Astrocyte (in vitro differentiated cells and primary cell): Measurements from ENCODE around the gene MMP27. TPM values are rescaled to one million over a fixed set of nuclear protein-coding genes. Genes with fewer than 3 reads are reported as not detected.
A peak's percentile ranks its signal among the peaks of the same experiment; 100 is the strongest.
"Not testable (repeated sequence)": the region's sequence is repeated elsewhere in the genome, so short reads cannot be mapped to it uniquely, and the experiment has no call there.

Experiments
- DNase-seq: peaks from one replicate; pipeline ENCODE4 v3.0.0-alpha.2; 2010; ENCODE audit warnings: low read depth
- FAIRE-seq: peaks from 2 replicates; lab custom pipeline; 2011; peaks lifted over from hg19 to GRCh38; lab: Jason Lieb, UNC
- H2AFZ ChIP-seq: 2 replicates; pipeline ENCODE4 v1.6.0; 2012; ENCODE audit warnings: low read depth, low read length, inconsistent platforms
- H3K27ac ChIP-seq: 2 replicates; pipeline ENCODE4 v1.5.1; 2011; ENCODE audit warnings: low read depth, low read length, inconsistent platforms
- H3K27me3 ChIP-seq: 2 replicates; pipeline ENCODE4 v1.6.0; 2011; ENCODE audit warnings: low read length, inconsistent platforms; ENCODE audit not compliant: insufficient read depth
- H3K36me3 ChIP-seq: 2 replicates; pipeline ENCODE4 v1.5.1; 2011; ENCODE audit warnings: low read length, inconsistent platforms; ENCODE audit not compliant: insufficient read depth
- H3K4me1 ChIP-seq: 2 replicates; pipeline ENCODE4 v1.5.1; 2011; ENCODE audit warnings: low read length, inconsistent platforms; ENCODE audit not compliant: insufficient read depth
- H3K4me2 ChIP-seq: 2 replicates; pipeline ENCODE4 v1.6.0; 2012; ENCODE audit warnings: low read length, inconsistent platforms
- H3K4me3 ChIP-seq: 2 replicates; pipeline ENCODE4 v1.5.1; 2011; ENCODE audit warnings: low read depth, mild to moderate bottlenecking, low read length, inconsistent platforms; ENCODE audit not compliant: insufficient read depth
- H3K79me2 ChIP-seq: 2 replicates; pipeline ENCODE4 v1.6.0; 2012; ENCODE audit warnings: mild to moderate bottlenecking, low read length, inconsistent platforms; ENCODE audit not compliant: insufficient read depth
- H3K9ac ChIP-seq: 2 replicates; pipeline ENCODE4 v1.6.0; 2012; ENCODE audit warnings: mild to moderate bottlenecking, low read length, inconsistent platforms
- H3K9me3 ChIP-seq: 2 replicates; pipeline ENCODE4 v1.5.1; 2012; ENCODE audit warnings: low read depth, mild to moderate bottlenecking, low read length, inconsistent platforms; ENCODE audit not compliant: insufficient read depth
- H4K20me1 ChIP-seq: 2 replicates; pipeline ENCODE4 v1.6.0; 2012; ENCODE audit warnings: low read length, inconsistent platforms; ENCODE audit not compliant: insufficient read depth
- H3K27ac Mint-ChIP-seq: one replicate; pipeline ENCODE4 v1.8.0; 2021; ENCODE audit warnings: mild to moderate bottlenecking, mixed read lengths; ENCODE audit not compliant: unreplicated experiment
- H3K27me3 Mint-ChIP-seq: one replicate; pipeline ENCODE4 v1.8.0; 2021; ENCODE audit warnings: low read depth, mixed read lengths; ENCODE audit not compliant: unreplicated experiment
- H3K36me3 Mint-ChIP-seq: one replicate; pipeline ENCODE4 v1.8.0; 2021; ENCODE audit warnings: low read depth, mixed read lengths; ENCODE audit not compliant: unreplicated experiment
- H3K4me1 Mint-ChIP-seq: one replicate; pipeline ENCODE4 v1.8.0; 2021; ENCODE audit warnings: low read depth, mixed read lengths; ENCODE audit not compliant: unreplicated experiment
- H3K4me3 Mint-ChIP-seq: one replicate; pipeline ENCODE4 v1.8.0; 2021; ENCODE audit warnings: mild to moderate bottlenecking, moderate library complexity, mixed read lengths; ENCODE audit not compliant: unreplicated experiment
- H3K9me3 Mint-ChIP-seq: one replicate; pipeline ENCODE4 v1.8.0; 2021; ENCODE audit warnings: mild to moderate bottlenecking, mixed read lengths; ENCODE audit not compliant: unreplicated experiment
- EZH2 ChIP-seq: IDR thresholded peaks from 2 replicates; pipeline ENCODE4 v1.6.1; 2012; ENCODE audit warnings: mild to moderate bottlenecking, low read length, inconsistent platforms; ENCODE audit not compliant: insufficient read depth
- total RNA-seq: library from RNA; stranded (reverse); gene quantifications from 2 replicates; pipeline ENCODE4 v1.2.1, GENCODE V29; 2021
- TF ChIP-seq, protein P1 (sequence below): IDR thresholded peaks from 2 replicates; pipeline ENCODE4 v1.5.1; 2011; ENCODE audit warnings: low read depth, mild to moderate bottlenecking, inconsistent platforms, low read length, moderate library complexity; ENCODE audit not compliant: insufficient read depth

MMP27 gene
- total RNA-seq, 1 donor from 2014 or later: not detected

DNA sequence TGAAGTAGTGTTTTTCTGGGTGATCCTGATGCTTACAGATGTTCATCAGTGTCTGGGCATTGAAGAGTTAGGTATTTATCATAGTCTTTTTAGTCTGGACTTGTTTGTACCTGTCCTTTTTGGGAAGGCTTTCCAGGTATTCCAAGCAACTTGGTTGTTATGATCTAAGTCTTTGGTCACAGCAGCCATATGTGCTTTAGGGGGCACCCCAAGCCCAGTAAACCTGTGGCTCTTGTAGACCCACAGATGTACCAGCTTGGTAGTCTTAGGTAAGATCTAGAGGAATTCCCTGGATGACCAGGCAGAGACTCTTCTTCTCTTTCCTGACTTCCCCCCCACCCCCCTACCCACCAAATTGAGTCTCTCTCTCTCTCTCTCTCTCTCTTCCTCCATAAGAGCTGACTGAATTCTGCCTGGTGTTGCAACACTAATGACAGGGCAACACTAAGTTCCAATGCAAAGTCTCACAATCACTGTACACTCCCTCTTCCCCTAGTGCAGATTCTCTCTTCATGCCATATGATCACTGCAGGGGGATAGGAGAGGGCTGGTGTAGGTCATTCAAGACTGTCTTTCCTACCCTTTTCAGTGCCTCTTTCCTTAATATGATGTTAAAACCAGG lies 43.6 kb upstream of the MMP27 start:
- H3K27me3 ChIP-seq: no peaks in the 10 kb centered on the region
- no peak overlapping the region for H2AFZ ChIP-seq
- no peak for DNase-seq
- H4K20me1 ChIP-seq: no peaks in the 10 kb centered on the region
- H3K9ac ChIP-seq: no peak overlapping the region
- peaks cover 6% of the 10 kb centered on the region for H3K9me3 Mint-ChIP-seq
- no peak for FAIRE-seq
- TF ChIP-seq, protein P1, sequence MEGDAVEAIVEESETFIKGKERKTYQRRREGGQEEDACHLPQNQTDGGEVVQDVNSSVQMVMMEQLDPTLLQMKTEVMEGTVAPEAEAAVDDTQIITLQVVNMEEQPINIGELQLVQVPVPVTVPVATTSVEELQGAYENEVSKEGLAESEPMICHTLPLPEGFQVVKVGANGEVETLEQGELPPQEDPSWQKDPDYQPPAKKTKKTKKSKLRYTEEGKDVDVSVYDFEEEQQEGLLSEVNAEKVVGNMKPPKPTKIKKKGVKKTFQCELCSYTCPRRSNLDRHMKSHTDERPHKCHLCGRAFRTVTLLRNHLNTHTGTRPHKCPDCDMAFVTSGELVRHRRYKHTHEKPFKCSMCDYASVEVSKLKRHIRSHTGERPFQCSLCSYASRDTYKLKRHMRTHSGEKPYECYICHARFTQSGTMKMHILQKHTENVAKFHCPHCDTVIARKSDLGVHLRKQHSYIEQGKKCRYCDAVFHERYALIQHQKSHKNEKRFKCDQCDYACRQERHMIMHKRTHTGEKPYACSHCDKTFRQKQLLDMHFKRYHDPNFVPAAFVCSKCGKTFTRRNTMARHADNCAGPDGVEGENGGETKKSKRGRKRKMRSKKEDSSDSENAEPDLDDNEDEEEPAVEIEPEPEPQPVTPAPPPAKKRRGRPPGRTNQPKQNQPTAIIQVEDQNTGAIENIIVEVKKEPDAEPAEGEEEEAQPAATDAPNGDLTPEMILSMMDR: no peak
- no peaks in the 10 kb centered on the region for H3K4me1 ChIP-seq
- no peak overlapping the region for H3K27ac Mint-ChIP-seq
- no peak overlapping the region for H3K4me2 ChIP-seq
- no peak overlapping the region for H3K4me3 Mint-ChIP-seq
- H3K4me3 ChIP-seq: no peak overlapping the region
- no peaks in the 10 kb centered on the region for H3K79me2 ChIP-seq
- no peaks in the 10 kb centered on the region for H3K9me3 ChIP-seq
- H3K27me3 Mint-ChIP-seq: no peaks in the 10 kb centered on the region
- H3K27ac ChIP-seq: no peak overlapping the region
- H3K36me3 Mint-ChIP-seq: no peaks in the 10 kb centered on the region
- no peaks in the 10 kb centered on the region for H3K4me1 Mint-ChIP-seq
- H3K36me3 ChIP-seq: no peaks in the 10 kb centered on the region

DNA sequence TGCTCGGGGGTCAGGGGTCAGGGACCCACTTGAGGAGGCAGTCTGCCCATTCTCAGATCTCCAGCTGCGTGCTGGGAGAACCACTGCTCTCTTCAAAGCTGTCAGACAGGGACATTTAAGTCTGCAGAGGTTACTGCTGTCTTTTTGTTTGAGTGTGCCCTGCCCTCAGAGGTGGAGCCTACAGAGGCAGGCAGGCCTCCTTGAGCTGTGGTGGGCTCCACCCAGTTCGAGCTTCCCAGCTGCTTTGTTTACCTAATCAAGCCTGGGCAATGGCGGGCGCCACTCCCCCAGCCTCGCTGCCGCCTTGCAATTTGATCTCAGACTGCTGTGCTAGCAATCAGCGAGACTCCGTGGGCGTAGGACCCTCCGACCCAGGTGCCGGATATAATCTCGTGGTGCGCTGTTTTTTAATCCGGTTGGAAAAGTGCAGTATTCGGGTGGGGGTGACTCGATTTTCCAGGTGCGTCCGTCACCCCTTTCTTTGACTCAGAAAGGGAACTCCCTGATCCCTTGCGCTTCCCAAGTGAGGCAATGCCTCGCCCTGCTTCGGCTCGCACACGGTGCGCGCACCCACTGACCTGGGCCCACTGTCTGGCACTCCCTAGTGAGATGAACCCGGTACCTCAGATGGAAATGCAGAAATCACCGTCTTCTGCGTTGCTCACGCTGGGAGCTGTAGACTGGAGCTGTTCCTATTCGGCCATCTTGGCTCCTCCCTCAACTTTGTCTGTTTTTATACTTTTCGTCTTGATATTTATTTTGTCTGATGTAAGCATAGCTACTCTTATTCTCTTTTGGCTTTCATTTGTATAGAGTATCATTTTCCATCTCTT lies 41.4 kb upstream of the MMP27 start:
- H3K4me1 Mint-ChIP-seq, H3K9me3 ChIP-seq, H3K36me3 Mint-ChIP-seq, H3K9me3 Mint-ChIP-seq, H3K79me2 ChIP-seq, H3K27me3 Mint-ChIP-seq, FAIRE-seq, H3K27me3 ChIP-seq, H4K20me1 ChIP-seq, DNase-seq, H3K4me1 ChIP-seq, H3K4me3 ChIP-seq, H3K27ac ChIP-seq, H3K9ac ChIP-seq, H3K36me3 ChIP-seq, H3K4me2 ChIP-seq, H2AFZ ChIP-seq: not testable (repeated sequence)
- Mint-ChIP-seq H3K27ac (peak overlapping the region; percentile 20), H3K4me3 (peak overlapping the region; percentile 81)

DNA sequence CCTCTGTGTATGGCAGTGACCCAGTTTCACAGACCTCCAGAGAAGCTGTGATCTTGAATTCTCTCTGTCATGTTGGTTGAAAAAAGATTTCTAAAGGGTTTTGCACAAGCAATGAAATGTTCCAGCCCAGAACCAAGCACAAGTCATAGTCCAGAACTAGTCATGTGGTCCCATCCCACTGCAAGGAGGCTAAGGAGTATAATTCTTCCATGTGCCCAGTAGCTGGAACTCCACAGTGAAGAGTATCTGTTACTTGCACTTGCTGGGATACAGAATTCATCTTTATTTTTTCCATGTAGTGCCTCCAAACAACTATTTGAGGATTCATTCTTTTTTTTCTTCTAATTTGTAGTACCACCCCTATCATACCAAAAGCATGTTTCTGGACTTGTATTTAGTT lies 29.1 kb upstream of the MMP27 start:
- Mint-ChIP-seq H3K36me3 (no peaks in the 10 kb centered on the region), H3K4me3 (no peak overlapping the region), H3K4me1 (no peaks in the 10 kb centered on the region), H3K27me3 (peaks cover 1% of the 10 kb centered on the region), H3K9me3 (no peaks in the 10 kb centered on the region), H3K27ac (no peak overlapping the region)
- Histone ChIP-seq H3K4me2 (no peak overlapping the region), H3K36me3 (no peaks in the 10 kb centered on the region), H4K20me1 (no peaks in the 10 kb centered on the region), H3K79me2 (no peaks in the 10 kb centered on the region), H2AFZ (no peak overlapping the region), H3K27ac (no peak overlapping the region), H3K27me3 (no peaks in the 10 kb centered on the region), H3K4me1 (no peaks in the 10 kb centered on the region), H3K9ac (no peak overlapping the region), H3K4me3 (no peak overlapping the region), H3K9me3 (no peaks in the 10 kb centered on the region)
- FAIRE-seq (no peak), DNase-seq (no peak)
- TF ChIP-seq, protein P1: no peak
- no peak for TF ChIP-seq EZH2
